Ascending aorta (tissue), 2 donors: ENCODE results near the gene IFNL2. TPM values are rescaled to one million over a fixed set of nuclear protein-coding genes. Genes with fewer than 3 reads are reported as not detected.

ENCODE experiments used
- DNase-seq, 2 donors: peaks; one replicate each; pipeline ENCODE4 v3.0.0-alpha.2; 2019; ENCODE audit warnings: low spot score in 2 of 2
- H3K27ac ChIP-seq, 2 donors: fragments of 200-600 bp; sonication (generic); one replicate each; pipeline ENCODE4 v1.5.1; 2016 to 2017; ENCODE audit warnings: mild to moderate bottlenecking in 1 of 2
- H3K27me3 ChIP-seq: fragments of 200-600 bp; sonication (generic); one replicate; pipeline ENCODE4 v1.5.1; 2017
- H3K36me3 ChIP-seq, 2 donors: fragments of 200-600 bp; sonication (generic); one replicate each; pipeline ENCODE4 v1.5.1; 2016
- H3K4me1 ChIP-seq, 2 donors: fragments of 200-600 bp; sonication (generic); one replicate each; pipeline ENCODE4 v1.5.1; 2016 to 2017; ENCODE audit warnings: mild to moderate bottlenecking in 1 of 2
- H3K4me3 ChIP-seq, 2 donors: fragments of 200-600 bp; sonication (generic); one replicate each; pipeline ENCODE4 v1.5.1; 2016 to 2017; ENCODE audit warnings: mild to moderate bottlenecking in 1 of 2
- H3K9me3 ChIP-seq, 2 donors: fragments of 200-600 bp; sonication (generic); one replicate each; pipeline ENCODE4 v1.5.1; 2016
- CTCF ChIP-seq, 3 experiments: fragments of 200-600 bp in 2 of 3; fragments of 450-650 bp in 1 of 3; sonication (generic) in 2 of 3; IDR thresholded peaks; one replicate each; pipeline ENCODE4 v1.5.1; 2016 to 2019; ENCODE audit warnings: antibody characterized with exemption in 3 of 3, mild to moderate bottlenecking in 1 of 3, moderate library complexity in 1 of 3
- intact Hi-C: fragments of 100-400 bp; cut with DNase I; formaldehyde crosslinking; loops from one replicate; pipeline ENCODE4 v1.15.1; 2023
- total RNA-seq: library from RNA; depleted of rRNA; stranded (reverse); fragments of >200 nt; gene quantifications from one replicate; pipeline ENCODE4 v1.1.0, GENCODE V29; 2016

IFNL2 gene
- total RNA-seq, 1 donor from 2014 or later = not detected

- H3K27me3 ChIP-seq = no peaks in the 10 kb centered on the region
- no peaks in the 10 kb centered on the region for H3K36me3 ChIP-seq
- no peak overlapping the region for H3K4me3 ChIP-seq
- no peak for TF ChIP-seq CTCF (IDR thresholded peaks at IDR 0.05)
- no peak overlapping the region for H3K27ac ChIP-seq
- H3K4me1 ChIP-seq = no peaks in the 10 kb centered on the region
- no peaks in the 10 kb centered on the region for H3K9me3 ChIP-seq
- DNase-seq = peak in 1 of 2 donors; percentile 3
- intact Hi-C loops = no loop called here
These were observed 31.2 kb downstream of the IFNL2 start for GRCh38 chr19:39299404-39299803.

GRCh38 chr19:39299832-39300231 is 31.6 kb downstream of the IFNL2 start:
- no peak for TF ChIP-seq CTCF (IDR thresholded peaks at IDR 0.05)
- no peaks in the 10 kb centered on the region for H3K9me3 ChIP-seq
- no peak overlapping the region for H3K4me3 ChIP-seq
- H3K4me1 ChIP-seq = no peaks in the 10 kb centered on the region
- no peaks in the 10 kb centered on the region for H3K36me3 ChIP-seq
- no peaks in the 10 kb centered on the region for H3K27me3 ChIP-seq
- no peak overlapping the region for H3K27ac ChIP-seq
- no peak for DNase-seq
- intact Hi-C loops = no loop called here

GRCh38 chr19:39301021-39301420 is 32.8 kb downstream of the IFNL2 start:
- intact Hi-C loops = no loop called here
- H3K4me3 ChIP-seq = no peak overlapping the region
- H3K9me3 ChIP-seq = no peaks in the 10 kb centered on the region
- TF ChIP-seq CTCF (IDR thresholded peaks at IDR 0.05) = no peak
- no peak overlapping the region for H3K27ac ChIP-seq
- H3K4me1 ChIP-seq = no peaks in the 10 kb centered on the region
- no peaks in the 10 kb centered on the region for H3K27me3 ChIP-seq
- no peak for DNase-seq
- no peaks in the 10 kb centered on the region for H3K36me3 ChIP-seq

GRCh38 chr19:39301562-39301961 is 33.4 kb downstream of the IFNL2 start:
- Histone ChIP-seq H3K9me3 (no peaks in the 10 kb centered on the region), H3K4me1 (no peaks in the 10 kb centered on the region), H3K27me3 (no peaks in the 10 kb centered on the region), H3K4me3 (no peak overlapping the region), H3K27ac (no peak overlapping the region), H3K36me3 (no peaks in the 10 kb centered on the region)
- no peak for TF ChIP-seq CTCF (IDR thresholded peaks at IDR 0.05)
- intact Hi-C loops = no loop called here
- DNase-seq = no peak

- no peak overlapping the region for H3K27ac ChIP-seq
- no peaks in the 10 kb centered on the region for H3K4me1 ChIP-seq
- peaks cover 7% of the 10 kb centered on the region for H3K27me3 ChIP-seq
- H3K4me3 ChIP-seq = no peak overlapping the region
- intact Hi-C loops = no loop called here
- no peak for DNase-seq
- no peaks in the 10 kb centered on the region for H3K9me3 ChIP-seq
- no peak for TF ChIP-seq CTCF (IDR thresholded peaks at IDR 0.05)
- no peaks in the 10 kb centered on the region for H3K36me3 ChIP-seq
These were observed 35.4 kb downstream of the IFNL2 start for GRCh38 chr19:39303373-39304184.
